Measurements from ENCODE around the gene ATP8B1.
"Not testable (repeated sequence)": the region's sequence is repeated elsewhere in the genome, so short reads cannot be mapped to it uniquely, and the experiment has no call there.

The ATP8B1 gene

DNA sequence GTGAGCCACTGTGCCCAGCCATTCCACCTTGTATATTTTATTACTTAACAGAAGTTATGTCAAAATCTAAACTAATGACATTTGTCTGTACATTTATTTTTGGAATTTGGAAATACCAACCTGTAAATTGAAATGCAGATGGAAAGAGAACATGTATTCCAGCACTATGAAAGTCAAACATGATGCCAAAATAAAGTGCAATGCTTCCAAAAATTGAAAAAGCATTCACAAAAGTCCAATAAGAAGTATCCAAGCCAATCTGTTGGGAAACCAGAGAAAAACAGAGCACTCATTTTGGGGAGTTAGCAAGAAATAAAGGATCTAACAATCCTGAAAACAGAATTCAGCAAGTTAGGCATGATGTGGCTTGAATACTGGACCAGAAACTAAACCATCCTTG lies 151.2 kb downstream of the ATP8B1 start:
- Mint-ChIP-seq H3K4me1 (ENCODE audit: low read depth) (peaks cover 11% of the 10 kb centered on the region), H3K36me3 (ENCODE audit: low read depth) (peaks cover 35% of the 10 kb centered on the region), H3K27ac (no peak overlapping the region), H3K9me3 (peaks cover 24% of the 10 kb centered on the region), H3K4me3 (no peak overlapping the region), H3K27me3 (no peaks in the 10 kb centered on the region)
- intact Hi-C loops (cut with micrococcal nuclease), result no loop called here

GRCh38 chr18:57649556-57650500 lies 153.3 kb downstream of the ATP8B1 start:
- Mint-ChIP-seq H3K4me3 (no peak overlapping the region), H3K27me3 (no peaks in the 10 kb centered on the region), H3K27ac (peak overlapping the region; percentile 81), H3K4me1 (ENCODE audit: low read depth) (peaks cover 24% of the 10 kb centered on the region), H3K9me3 (peaks cover 13% of the 10 kb centered on the region), H3K36me3 (ENCODE audit: low read depth) (peaks cover 36% of the 10 kb centered on the region)
- intact Hi-C loops (cut with micrococcal nuclease), result loop anchor here (1.0 kb wide), 1 partner anchor 87 kb away; no protein-coding TSS in a partner anchor

- H3K4me3 Mint-ChIP-seq, result no peak overlapping the region
These were observed 154.7 kb downstream of the ATP8B1 start for GRCh38 chr18:57648414-57648813.

GRCh38 chr18:57644540-57644939 lies 158.6 kb downstream of the ATP8B1 start:
- Mint-ChIP-seq H3K9me3 (peaks cover 20% of the 10 kb centered on the region), H3K27ac (peak overlapping the region; percentile 18), H3K27me3 (no peaks in the 10 kb centered on the region), H3K36me3 (ENCODE audit: low read depth) (peaks cover 69% of the 10 kb centered on the region), H3K4me1 (ENCODE audit: low read depth) (peaks cover 33% of the 10 kb centered on the region), H3K4me3 (no peak overlapping the region)
- intact Hi-C loops (cut with micrococcal nuclease), result no loop called here

More at GRCh38 chr18:57648414-57648813, 154.7 kb downstream of the ATP8B1 start:
- Mint-ChIP-seq H3K9me3 (no peaks in the 10 kb centered on the region), H3K4me1 (ENCODE audit: low read depth) (peaks cover 27% of the 10 kb centered on the region), H3K27me3 (no peaks in the 10 kb centered on the region), H3K36me3 (ENCODE audit: low read depth) (peaks cover 33% of the 10 kb centered on the region), H3K27ac (peak overlapping the region; percentile 81)
- intact Hi-C loops (cut with micrococcal nuclease), result no loop called here

GRCh38 chr18:57643726-57644125 lies 159.4 kb downstream of the ATP8B1 start:
- Mint-ChIP-seq H3K36me3 (ENCODE audit: low read depth) (peaks cover 70% of the 10 kb centered on the region), H3K9me3 (peaks cover 20% of the 10 kb centered on the region), H3K4me1 (ENCODE audit: low read depth) (peaks cover 29% of the 10 kb centered on the region)
- H3K4me3 Mint-ChIP-seq; H3K27ac Mint-ChIP-seq; intact Hi-C loops (cut with micrococcal nuclease); H3K27me3 Mint-ChIP-seq: not testable (repeated sequence)

GRCh38 chr18:57642462-57642861 lies 160.7 kb downstream of the ATP8B1 start:
- Mint-ChIP-seq H3K36me3 (ENCODE audit: low read depth) (peaks cover 78% of the 10 kb centered on the region), H3K4me1 (ENCODE audit: low read depth) (peaks cover 29% of the 10 kb centered on the region), H3K9me3 (peaks cover 20% of the 10 kb centered on the region)
- intact Hi-C loops (cut with micrococcal nuclease); H3K27ac Mint-ChIP-seq; H3K27me3 Mint-ChIP-seq; H3K4me3 Mint-ChIP-seq: not testable (repeated sequence)

DNA sequence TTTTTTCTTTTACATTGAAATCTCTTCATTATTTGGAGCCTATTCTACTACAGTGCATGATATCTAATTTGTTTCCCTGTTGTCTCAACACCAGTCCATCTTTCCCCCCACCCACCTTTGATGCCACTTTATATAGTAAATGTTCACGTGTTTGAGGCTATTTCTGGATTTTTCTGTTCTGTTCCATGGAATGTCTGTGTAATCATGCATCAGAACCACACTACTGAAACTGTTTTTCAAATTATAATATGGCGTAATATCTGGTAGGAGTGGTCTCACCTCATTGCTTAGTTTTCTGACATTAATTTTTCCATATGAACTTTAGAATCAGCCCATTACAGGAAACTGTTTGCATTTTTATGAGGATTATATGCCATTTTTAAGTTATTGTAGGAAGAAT lies 162.4 kb downstream of the ATP8B1 start:
- H3K9me3 Mint-ChIP-seq, result peaks cover 20% of the 10 kb centered on the region
- H3K27me3 Mint-ChIP-seq, result no peaks in the 10 kb centered on the region
- no peak overlapping the region for H3K27ac Mint-ChIP-seq
- H3K4me3 Mint-ChIP-seq, result no peak overlapping the region
- H3K36me3 Mint-ChIP-seq (ENCODE audit: low read depth), result peaks cover 79% of the 10 kb centered on the region
- intact Hi-C loops (cut with micrococcal nuclease), result no loop called here
- peaks cover 23% of the 10 kb centered on the region for H3K4me1 Mint-ChIP-seq (ENCODE audit: low read depth)

- Mint-ChIP-seq H3K4me3 (no peak overlapping the region), H3K36me3 (ENCODE audit: low read depth) (peaks cover 78% of the 10 kb centered on the region), H3K9me3 (peaks cover 20% of the 10 kb centered on the region), H3K4me1 (ENCODE audit: low read depth) (peaks cover 21% of the 10 kb centered on the region), H3K27ac (no peak overlapping the region), H3K27me3 (no peaks in the 10 kb centered on the region)
- intact Hi-C loops (cut with micrococcal nuclease), result no loop called here
These were observed 162.9 kb downstream of the ATP8B1 start for GRCh38 chr18:57640236-57640635.

GRCh38 chr18:57635003-57635822 lies 167.9 kb downstream of the ATP8B1 start:
- Mint-ChIP-seq H3K27ac (no peak overlapping the region), H3K4me3 (no peak overlapping the region), H3K27me3 (no peaks in the 10 kb centered on the region), H3K36me3 (ENCODE audit: low read depth) (peaks cover 42% of the 10 kb centered on the region), H3K9me3 (no peaks in the 10 kb centered on the region), H3K4me1 (ENCODE audit: low read depth) (peaks cover 20% of the 10 kb centered on the region)
- intact Hi-C loops (cut with micrococcal nuclease), result no loop called here

- H3K27ac Mint-ChIP-seq, result peak overlapping the region; percentile 38
- intact Hi-C loops (cut with micrococcal nuclease), result loop anchor here (2.0 to 5.0 kb wide), 4 partner anchors 36 to 249 kb away; no protein-coding TSS in a partner anchor
- peaks cover 18% of the 10 kb centered on the region for H3K36me3 Mint-ChIP-seq (ENCODE audit: low read depth)
- H3K9me3 Mint-ChIP-seq, result no peaks in the 10 kb centered on the region
- peak overlapping the region; percentile 53 for H3K4me3 Mint-ChIP-seq
- H3K4me1 Mint-ChIP-seq (ENCODE audit: low read depth), result peaks cover 18% of the 10 kb centered on the region
- H3K27me3 Mint-ChIP-seq, result no peaks in the 10 kb centered on the region
These were observed 171.4 kb downstream of the ATP8B1 start for GRCh38 chr18:57631697-57632096.

- intact Hi-C loops (cut with micrococcal nuclease), result loop anchor here (1.0 to 5.0 kb wide), 5 partner anchors 10 to 250 kb away; partner anchors contain the start of gene NARS1
- peaks cover 18% of the 10 kb centered on the region for H3K36me3 Mint-ChIP-seq (ENCODE audit: low read depth)
- peak overlapping the region; percentile 96 for H3K27ac Mint-ChIP-seq
- peaks cover 18% of the 10 kb centered on the region for H3K4me1 Mint-ChIP-seq (ENCODE audit: low read depth)
- H3K4me3 Mint-ChIP-seq, result peak overlapping the region; percentile 90
- H3K27me3 Mint-ChIP-seq, result no peaks in the 10 kb centered on the region
- no peaks in the 10 kb centered on the region for H3K9me3 Mint-ChIP-seq
These were observed 172.1 kb downstream of the ATP8B1 start for GRCh38 chr18:57630754-57631595.

DNA sequence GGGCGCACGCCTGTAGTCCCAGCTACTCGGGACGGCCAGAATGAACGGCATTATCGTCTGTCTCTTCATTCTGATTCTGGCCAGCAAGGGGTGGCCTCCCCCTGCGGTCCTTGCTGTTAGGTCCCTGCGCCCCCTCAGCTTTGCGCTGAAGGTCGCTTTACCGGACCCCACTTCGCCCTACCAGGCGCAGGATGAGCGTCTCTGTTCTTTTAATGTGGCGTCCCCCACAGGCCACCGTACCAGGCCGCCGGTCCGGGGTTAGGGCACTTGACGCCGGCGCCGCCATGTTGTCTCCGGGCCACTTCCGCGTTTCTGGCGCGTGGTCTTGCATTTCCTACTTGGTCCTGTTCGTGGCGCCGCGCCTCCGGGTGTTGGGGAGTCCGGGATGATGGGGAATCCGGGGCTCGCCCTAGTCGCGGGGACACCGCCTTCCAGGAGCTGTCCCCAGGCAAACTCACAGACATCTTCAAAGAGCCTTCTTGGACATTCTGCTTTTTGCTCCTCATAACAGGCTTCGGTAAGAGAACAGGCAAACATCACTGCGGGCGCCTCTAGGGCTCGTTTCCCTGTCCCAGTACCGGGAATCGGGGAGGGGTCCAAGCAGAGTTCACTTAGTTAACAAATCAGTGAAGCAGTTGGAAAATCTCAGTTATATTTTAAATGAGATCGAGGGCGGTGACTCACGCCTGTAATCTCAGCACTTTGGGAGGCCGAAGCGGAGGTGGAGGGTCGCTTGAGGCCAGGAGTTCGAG lies 172.9 kb downstream of the ATP8B1 start:
- peak overlapping the region; percentile 90 for H3K4me3 Mint-ChIP-seq
- peak overlapping the region; percentile 96 for H3K27ac Mint-ChIP-seq
- H3K4me1 Mint-ChIP-seq (ENCODE audit: low read depth), result peaks cover 18% of the 10 kb centered on the region
- no peaks in the 10 kb centered on the region for H3K9me3 Mint-ChIP-seq
- H3K27me3 Mint-ChIP-seq, result no peaks in the 10 kb centered on the region
- peaks cover 18% of the 10 kb centered on the region for H3K36me3 Mint-ChIP-seq (ENCODE audit: low read depth)
- intact Hi-C loops (cut with micrococcal nuclease), result loop anchor here (1.0 to 5.0 kb wide), 5 partner anchors 9 to 251 kb away; partner anchors contain the start of gene NARS1
